Measurements from ENCODE around the gene NOLC1. TPM values are rescaled to one million over a fixed set of nuclear protein-coding genes. Genes with fewer than 3 reads are reported as not detected.
A peak's percentile ranks its signal among the peaks of the same experiment; 100 is the strongest.

Gene NOLC1
- total RNA-seq, 1 donor from 2014 or later, result 33.3 TPM

- Histone ChIP-seq H3K27me3 (no peaks in the 10 kb centered on the region), H3K4me3 (peak overlapping the region; percentile 88 to 94), H3K27ac (peak overlapping the region; percentile 98 to 100), H3K9me3 (no peaks in the 10 kb centered on the region), H3K4me1 (peaks cover 22 to 30% of the 10 kb centered on the region in 2 donors), H3K36me3 (no peaks in the 10 kb centered on the region)
- peak; percentile 29 to 88 for DNase-seq (ENCODE audit: low spot score in 2 of 2)
- TF ChIP-seq CTCF (IDR thresholded peaks at IDR 0.05), result no peak
- intact Hi-C loops (cut with DNase I), result loop anchor here (1.0 to 10.0 kb wide), 4 partner anchors 12 to 1936 kb away; partner anchors contain the start of genes BLOC1S2, ERLIN1, OGA and PPRC1
These were observed 31.0 kb upstream of the NOLC1 start for GRCh38 chr10:102120991-102121738.

GRCh38 chr10:102121739-102122372, 30.3 kb upstream of the NOLC1 start:
- Histone ChIP-seq H3K36me3 (no peaks in the 10 kb centered on the region), H3K27me3 (no peaks in the 10 kb centered on the region), H3K27ac (peak overlapping the region; percentile 98 to 100), H3K4me1 (peaks cover 21 to 24% of the 10 kb centered on the region in 2 donors), H3K9me3 (no peaks in the 10 kb centered on the region), H3K4me3 (peak overlapping the region; percentile 88 to 94)
- TF ChIP-seq CTCF (IDR thresholded peaks at IDR 0.05), result peak in 2 of 3 experiments; percentile 12 to 18
- DNase-seq (ENCODE audit: low spot score in 2 of 2), result peak in 1 of 2 donors; percentile 68
- intact Hi-C loops (cut with DNase I), result loop anchor here (5.0 to 10.0 kb wide), 3 partner anchors 305 to 1937 kb away; partner anchors contain the start of genes BLOC1S2, ERLIN1 and OGA

GRCh38 chr10:102122450-102122849, 29.7 kb upstream of the NOLC1 start:
- no peak for TF ChIP-seq CTCF (IDR thresholded peaks at IDR 0.05)
- no peak for DNase-seq (ENCODE audit: low spot score in 2 of 2)
- Histone ChIP-seq H3K4me1 (peaks cover 15 to 18% of the 10 kb centered on the region in 2 donors), H3K27me3 (no peaks in the 10 kb centered on the region), H3K9me3 (no peaks in the 10 kb centered on the region), H3K4me3 (no peak overlapping the region), H3K36me3 (no peaks in the 10 kb centered on the region), H3K27ac (peak overlapping the region; percentile 98 to 100)
- intact Hi-C loops (cut with DNase I), result loop anchor here (5.0 to 10.0 kb wide), 3 partner anchors 305 to 1938 kb away; partner anchors contain the start of genes BLOC1S2, ERLIN1 and OGA

- Histone ChIP-seq H3K27me3 (no peaks in the 10 kb centered on the region), H3K9me3 (no peaks in the 10 kb centered on the region), H3K36me3 (no peaks in the 10 kb centered on the region), H3K27ac (peak overlapping the region in 1 of 2 donors; percentile 100), H3K4me3 (no peak overlapping the region), H3K4me1 (peaks cover 9 to 10% of the 10 kb centered on the region in 2 donors)
- TF ChIP-seq CTCF (IDR thresholded peaks at IDR 0.05), result no peak
- DNase-seq (ENCODE audit: low spot score in 2 of 2), result no peak
- intact Hi-C loops (cut with DNase I), result loop anchor here (5.0 to 10.0 kb wide), 3 partner anchors 306 to 1938 kb away; partner anchors contain the start of genes BLOC1S2, ERLIN1 and OGA
These were observed 29.0 kb upstream of the NOLC1 start for GRCh38 chr10:102123223-102123622.

GRCh38 chr10:102131286-102132170, 20.7 kb upstream of the NOLC1 start:
- Histone ChIP-seq H3K27me3 (no peaks in the 10 kb centered on the region), H3K27ac (no peak overlapping the region), H3K36me3 (no peaks in the 10 kb centered on the region), H3K4me3 (no peak overlapping the region), H3K9me3 (no peaks in the 10 kb centered on the region), H3K4me1 (peaks cover 5 to 17% of the 10 kb centered on the region in 2 donors)
- TF ChIP-seq CTCF (IDR thresholded peaks at IDR 0.05), result no peak
- no peak for DNase-seq (ENCODE audit: low spot score in 2 of 2)
- intact Hi-C loops (cut with DNase I), result loop anchor here (1.0 to 5.0 kb wide), 3 partner anchors 21 to 113 kb away; partner anchors contain the start of genes ARMH3, GBF1 and NOLC1

Measured in ascending aorta (tissue), 2 donors.